GM12891 (cell line): ENCODE measurements around the gene GAS7.

Source experiments
- POLR2A ChIP-seq: IDR thresholded peaks from 2 replicates; pipeline ENCODE4 v1.6.1; 2011; ENCODE audit warnings: low read depth, low read length, control low read depth
- POLR2AphosphoS5 ChIP-seq: IDR thresholded peaks from 2 replicates; pipeline ENCODE4 v1.6.1; 2011; ENCODE audit warnings: low read depth, low read length, control low read depth

DNA sequence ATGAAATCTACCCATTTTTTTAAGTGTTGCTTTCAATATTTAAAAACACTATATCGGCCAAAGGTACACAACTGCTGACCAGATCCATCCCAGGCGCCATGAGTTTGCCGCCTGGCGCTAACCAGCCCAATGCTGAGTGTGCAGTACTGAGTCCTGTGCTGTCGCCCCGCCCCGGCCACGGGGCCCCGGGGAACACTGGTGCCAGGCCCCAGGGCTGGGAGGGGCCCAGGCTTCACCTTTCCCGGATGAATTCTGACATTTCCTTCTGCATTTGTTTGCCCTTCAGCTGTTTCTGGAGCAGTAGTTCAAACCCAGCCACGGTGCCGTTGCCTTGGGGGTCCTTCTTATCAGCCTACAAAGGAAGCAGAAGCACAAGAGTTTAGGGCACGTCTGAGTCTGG is 255.5 kb downstream of the GAS7 start:
- TF ChIP-seq POLR2A (no peak), POLR2AphosphoS5 (no peak)
